SK-N-SH (cell line): Measurements from ENCODE around the gene PCBD1. TPM values are rescaled to one million over a fixed set of nuclear protein-coding genes. Genes with fewer than 3 reads are reported as not detected.

Experiments
- CTCF ChIA-PET: fragments of 300-600, 350-600 bp; formaldehyde crosslinking; extraction: SDS; loops from one replicate; lab custom pipeline; 2021; lab: Yijun Ruan, JAX
- POLR2A ChIA-PET: fragments of 350-600 bp; sonication (Branson Sonifier 250); formaldehyde crosslinking; extraction: SDS; loops from one replicate; lab custom pipeline; 2020; ENCODE audit warnings: antibody characterized with exemption, inconsistent platforms; lab: Yijun Ruan, JAX
- DNase-seq: peaks from one replicate; pipeline ENCODE4 v3.0.0; 2012
- H2AFZ ChIP-seq: fragments of 200-600 bp; sonication (generic); 2 replicates; pipeline ENCODE4 v1.8.1; 2016; ENCODE audit warnings: antibody characterized with exemption, mild to moderate bottlenecking, low read depth
- H3F3A ChIP-seq: fragments of 200-600 bp; sonication (generic); replicated peaks from 2 replicates; pipeline ENCODE3; 2016; ENCODE audit warnings: antibody characterized with exemption, mild to moderate bottlenecking; ENCODE audit not compliant: insufficient read depth
- H3K27ac ChIP-seq, 2 experiments: fragments of 200-500 bp in 1 of 2; fragments of 200-600 bp in 1 of 2; sonication (Bioruptor generic) in 1 of 2; sonication (generic), shearing (Covaris generic) in 1 of 2; 2 replicates each; pipeline versions ENCODE4 v1.5.1 to v1.6.1; 2014 to 2016; ENCODE audit warnings: low read depth in 2 of 2, inconsistent platforms in 1 of 2, low read length in 1 of 2, mild to moderate bottlenecking in 1 of 2, mixed read lengths in 1 of 2
- H3K27me3 ChIP-seq: fragments of 200-600 bp; sonication (generic), shearing (Covaris generic); 2 replicates; pipeline ENCODE4 v1.6.1; 2016; ENCODE audit warnings: mixed run types; ENCODE audit not compliant: insufficient read depth
- H3K36me3 ChIP-seq, 2 experiments: fragments of 200-500 bp in 1 of 2; fragments of 200-600 bp in 1 of 2; sonication (Bioruptor generic) in 1 of 2; sonication (generic) in 1 of 2; replicated peaks in 1 of 2; 2 replicates each; pipeline versions ENCODE3 to v1.5.1; 2014 to 2016; ENCODE audit warnings: low read length in 1 of 2, mild to moderate bottlenecking in 1 of 2; ENCODE audit not compliant: insufficient read depth in 2 of 2, control insufficient read depth in 1 of 2
- H3K4me1 ChIP-seq, 2 experiments: fragments of 200-500 bp in 1 of 2; fragments of 200-600 bp in 1 of 2; sonication (Bioruptor generic) in 1 of 2; sonication (generic), shearing (Covaris generic) in 1 of 2; 2 replicates each; pipeline versions ENCODE4 v1.5.1 to v1.6.1; 2014 to 2016; ENCODE audit warnings: low read depth in 1 of 2, low read length in 1 of 2, mixed run types in 1 of 2; ENCODE audit not compliant: insufficient read depth in 2 of 2, control insufficient read depth in 1 of 2
- H3K4me2 ChIP-seq: fragments of 200-600 bp; sonication (generic), shearing (Covaris generic); 2 replicates; pipeline ENCODE4 v1.6.1; 2017; ENCODE audit warnings: mixed run types
- H3K4me3 ChIP-seq, 2 experiments: fragments of 200-500 bp in 1 of 2; fragments of 200-600 bp in 1 of 2; sonication (Bioruptor generic) in 1 of 2; sonication (generic), shearing (Covaris generic) in 1 of 2; 2 replicates each; pipeline versions ENCODE4 v1.5.1 to v1.8.1; 2014 to 2016; ENCODE audit warnings: low read depth in 2 of 2, inconsistent platforms in 1 of 2, low read length in 1 of 2, mild to moderate bottlenecking in 1 of 2, mixed read lengths in 1 of 2, moderate library complexity in 1 of 2
- H3K79me2 ChIP-seq: fragments of 200-600 bp; sonication (generic); 2 replicates; pipeline ENCODE4 v1.8.1; 2017; ENCODE audit warnings: mild to moderate bottlenecking; ENCODE audit not compliant: insufficient read depth
- H3K9ac ChIP-seq: fragments of 200-600 bp; sonication (generic); 2 replicates; pipeline ENCODE4 v1.6.1; 2017; ENCODE audit warnings: mixed run types
- H3K9me2 ChIP-seq: fragments of 200-600 bp; sonication (generic); 2 replicates; pipeline ENCODE4 v1.6.1; 2017; ENCODE audit warnings: mixed run types
- H3K9me3 ChIP-seq: fragments of 200-600 bp; sonication (generic); 2 replicates; pipeline ENCODE4 v1.6.1; 2017; ENCODE audit warnings: mixed run types, mild to moderate bottlenecking, moderate library complexity
- H4K20me1 ChIP-seq: fragments of 200-600 bp; sonication (generic); 2 replicates; pipeline ENCODE4 v1.6.1; 2017; ENCODE audit warnings: mild to moderate bottlenecking, mixed run types; ENCODE audit not compliant: insufficient read depth
- CHD2 ChIP-seq: fragments of 150-350 bp; IDR thresholded peaks from 2 replicates; pipeline ENCODE4 v1.6.1; 2018; ENCODE audit warnings: low read length; ENCODE audit not compliant: partially characterized antibody
- ELF1 ChIP-seq: IDR thresholded peaks from 2 replicates; pipeline ENCODE4 v1.4.0; 2012
- GATA2 ChIP-seq: sonication (generic); formaldehyde crosslinking; IDR thresholded peaks from 2 replicates; pipeline ENCODE4 v1.5.0; 2020; ENCODE audit warnings: mild to moderate bottlenecking, missing genetic modification reagents
- MEF2A ChIP-seq: IDR thresholded peaks from 2 replicates; pipeline ENCODE4 v1.4.0; 2012; ENCODE audit warnings: low read depth, borderline replicate concordance
- MXI1 ChIP-seq: IDR thresholded peaks from 2 replicates; pipeline ENCODE4 v1.6.1; 2012; ENCODE audit warnings: mild to moderate bottlenecking, low read depth, low read length, improper control_type of control experiment
- NFIC ChIP-seq: IDR thresholded peaks from 2 replicates; pipeline ENCODE4 v1.4.0; 2012; ENCODE audit warnings: borderline replicate concordance
- POLR2AphosphoS5 ChIP-seq: IDR thresholded peaks from 2 replicates; pipeline ENCODE4 v1.6.1; 2012; ENCODE audit warnings: low read depth, low read length
- RAD21 ChIP-seq: IDR thresholded peaks from 2 replicates; pipeline ENCODE4 v1.6.1; 2012; ENCODE audit warnings: mild to moderate bottlenecking, low read length
- RCOR1 ChIP-seq: fragments of 150-350 bp; IDR thresholded peaks from 2 replicates; pipeline ENCODE4 v1.6.1; 2017; ENCODE audit warnings: antibody characterized with exemption, low read length
- RFX5 ChIP-seq: IDR thresholded peaks from 2 replicates; pipeline ENCODE4 v1.6.1; 2012; ENCODE audit warnings: mild to moderate bottlenecking, improper control_type of control experiment, low read length
- SIN3A ChIP-seq: IDR thresholded peaks from 2 replicates; pipeline ENCODE4 v1.6.1; 2012; ENCODE audit warnings: low read depth, mild to moderate bottlenecking, low read length, moderate library complexity, borderline replicate concordance
- TAF1 ChIP-seq: IDR thresholded peaks from 2 replicates; pipeline ENCODE4 v1.6.1; 2012; ENCODE audit warnings: low read depth, mild to moderate bottlenecking, low read length, moderate library complexity, borderline replicate concordance
- TCF12 ChIP-seq: IDR thresholded peaks from 2 replicates; pipeline ENCODE4 v1.4.0; 2012
- YY1 ChIP-seq: IDR thresholded peaks from 2 replicates; pipeline ENCODE4 v1.4.0; 2012; ENCODE audit warnings: low read depth, mild to moderate bottlenecking
- WGBS: methylation state at CpG from one replicate; pipeline ENCODE4 v1.1.6; 2017; ENCODE audit warnings: low lambda C conversion rate; 5-methylcytosine and 5-hydroxymethylcytosine counted together
- polyA plus RNA-seq, 3 experiments: library from polyadenylated mRNA; depleted of rRNA; stranded (reverse); fragments of >200 nt; gene quantifications; 2 replicates each; pipeline ENCODE4 v1.2.3, GENCODE V29; 2012
- TF ChIP-seq, protein P1 (sequence below): fragments of 150-350 bp; IDR thresholded peaks from 2 replicates; pipeline ENCODE4 v1.6.1; 2016; ENCODE audit warnings: mild to moderate bottlenecking, low read depth, low read length
- TF ChIP-seq, protein P2 (sequence below): fragments of 150-350 bp; IDR thresholded peaks from 2 replicates; pipeline ENCODE4 v1.6.1; 2017; ENCODE audit warnings: antibody characterized with exemption, low read length, low read depth, borderline replicate concordance
- TF ChIP-seq, protein P3 (sequence below): IDR thresholded peaks from 2 replicates; pipeline ENCODE4; 2012

The PCBD1 gene
- polyA plus RNA-seq, 1 of the 3 experiments (the other 2 are of a cell fraction) = 112 TPM

DNA sequence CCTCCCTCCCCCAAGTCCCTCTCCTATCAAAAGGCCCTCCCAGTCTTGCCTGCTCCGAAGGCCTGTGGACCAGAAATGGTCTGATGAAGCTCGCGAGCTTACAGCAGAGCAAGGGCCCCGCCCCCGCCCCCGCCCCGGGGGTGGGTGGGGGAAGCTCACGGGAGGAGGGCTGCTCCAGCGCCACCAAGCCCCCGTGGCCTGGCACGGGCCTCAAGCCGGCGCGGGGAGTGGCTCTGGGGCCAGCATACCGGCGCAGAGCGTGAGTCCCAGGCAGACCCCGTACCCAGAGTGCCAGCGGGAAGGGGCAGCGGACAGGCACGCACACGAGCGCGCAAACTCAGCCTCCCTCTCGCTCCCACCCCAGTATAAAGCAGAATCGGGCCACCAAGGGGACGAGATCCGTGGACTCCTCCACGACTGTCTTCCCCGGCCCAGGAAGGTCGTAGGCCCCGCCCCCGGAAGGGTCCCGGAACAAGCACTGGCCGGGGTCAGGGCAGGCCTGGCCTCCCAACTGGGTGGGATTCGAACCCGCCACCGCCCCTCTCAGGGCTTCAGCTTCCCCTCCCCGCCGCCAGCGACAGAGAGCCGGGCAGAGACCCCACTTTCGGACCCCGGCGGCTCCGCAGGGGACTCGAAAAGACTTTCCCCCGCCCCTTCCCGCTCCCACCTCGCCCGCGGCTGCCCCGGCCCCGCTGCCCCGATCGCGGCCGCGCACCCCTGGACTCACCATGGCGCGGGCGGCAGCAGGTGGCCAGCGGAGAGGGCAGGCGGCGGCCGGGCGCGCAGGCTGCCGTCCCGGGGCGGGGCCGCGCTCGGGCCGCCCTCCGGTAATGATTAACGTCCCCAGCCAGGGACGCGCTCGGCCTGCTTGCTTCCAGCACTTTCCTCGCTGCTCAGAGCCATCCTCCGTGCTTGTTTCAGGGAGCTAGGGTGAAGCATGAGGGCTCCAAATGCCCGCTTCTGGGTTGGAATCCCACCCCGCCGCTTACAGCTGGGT is at the start of gene PCBD1 (continued):
- peak; percentile 82 for TF ChIP-seq CHD2
- no peak for TF ChIP-seq MEF2A
- peak; percentile 21; the same call in 1 of the 2 replicates for TF ChIP-seq MXI1
- TF ChIP-seq, protein P1, sequence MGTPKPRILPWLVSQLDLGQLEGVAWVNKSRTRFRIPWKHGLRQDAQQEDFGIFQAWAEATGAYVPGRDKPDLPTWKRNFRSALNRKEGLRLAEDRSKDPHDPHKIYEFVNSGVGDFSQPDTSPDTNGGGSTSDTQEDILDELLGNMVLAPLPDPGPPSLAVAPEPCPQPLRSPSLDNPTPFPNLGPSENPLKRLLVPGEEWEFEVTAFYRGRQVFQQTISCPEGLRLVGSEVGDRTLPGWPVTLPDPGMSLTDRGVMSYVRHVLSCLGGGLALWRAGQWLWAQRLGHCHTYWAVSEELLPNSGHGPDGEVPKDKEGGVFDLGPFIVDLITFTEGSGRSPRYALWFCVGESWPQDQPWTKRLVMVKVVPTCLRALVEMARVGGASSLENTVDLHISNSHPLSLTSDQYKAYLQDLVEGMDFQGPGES = no peak
- TF ChIP-seq TCF12 = no peak
- TF ChIP-seq YY1 = no peak
- TF ChIP-seq, protein P2, sequence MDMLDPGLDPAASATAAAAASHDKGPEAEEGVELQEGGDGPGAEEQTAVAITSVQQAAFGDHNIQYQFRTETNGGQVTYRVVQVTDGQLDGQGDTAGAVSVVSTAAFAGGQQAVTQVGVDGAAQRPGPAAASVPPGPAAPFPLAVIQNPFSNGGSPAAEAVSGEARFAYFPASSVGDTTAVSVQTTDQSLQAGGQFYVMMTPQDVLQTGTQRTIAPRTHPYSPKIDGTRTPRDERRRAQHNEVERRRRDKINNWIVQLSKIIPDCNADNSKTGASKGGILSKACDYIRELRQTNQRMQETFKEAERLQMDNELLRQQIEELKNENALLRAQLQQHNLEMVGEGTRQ = no peak
- TF ChIP-seq GATA2 = no peak
- peak; percentile 57 for TF ChIP-seq POLR2AphosphoS5
- TF ChIP-seq ELF1 = no peak
- TF ChIP-seq NFIC = no peak
- no peak for TF ChIP-seq SIN3A

DNA sequence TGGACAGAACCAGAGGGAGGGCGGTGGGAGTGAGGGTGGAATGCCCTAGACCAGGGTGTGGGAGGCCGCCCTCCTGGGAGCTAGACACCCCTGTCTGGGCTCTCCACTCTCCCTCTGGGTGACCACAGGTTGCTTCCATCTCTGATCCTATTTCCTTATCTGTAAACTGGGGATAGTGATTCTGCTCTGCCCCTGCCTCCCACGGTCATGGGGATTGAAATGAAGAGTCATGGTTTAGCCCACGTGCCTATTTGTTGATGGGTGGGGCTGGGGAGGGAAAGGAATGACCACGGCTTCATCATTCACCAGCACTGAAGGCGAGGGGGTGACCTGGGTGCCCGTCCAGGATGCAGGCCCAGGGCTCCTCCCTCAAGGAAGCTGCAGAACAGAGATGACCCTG is 49.3 kb upstream of the PCBD1 start:
- Histone ChIP-seq H3K36me3 (no peaks in the 10 kb centered on the region), H3K9me2 (no peaks in the 10 kb centered on the region)
- no peak for TF ChIP-seq SIN3A
- TF ChIP-seq, protein P2 = no peak
- TF ChIP-seq ELF1 = no peak
- no peak for TF ChIP-seq TAF1
- TF ChIP-seq GATA2 = no peak
- no peak for TF ChIP-seq RAD21
- no peak for TF ChIP-seq RFX5
- TF ChIP-seq, protein P3, sequence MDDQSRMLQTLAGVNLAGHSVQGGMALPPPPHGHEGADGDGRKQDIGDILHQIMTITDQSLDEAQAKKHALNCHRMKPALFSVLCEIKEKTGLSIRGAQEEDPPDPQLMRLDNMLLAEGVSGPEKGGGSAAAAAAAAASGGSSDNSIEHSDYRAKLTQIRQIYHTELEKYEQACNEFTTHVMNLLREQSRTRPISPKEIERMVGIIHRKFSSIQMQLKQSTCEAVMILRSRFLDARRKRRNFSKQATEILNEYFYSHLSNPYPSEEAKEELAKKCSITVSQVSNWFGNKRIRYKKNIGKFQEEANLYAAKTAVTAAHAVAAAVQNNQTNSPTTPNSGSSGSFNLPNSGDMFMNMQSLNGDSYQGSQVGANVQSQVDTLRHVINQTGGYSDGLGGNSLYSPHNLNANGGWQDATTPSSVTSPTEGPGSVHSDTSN = no peak
- TF ChIP-seq RCOR1 = no peak
- TF ChIP-seq, all 33 proteins: peak for 0
- Histone ChIP-seq H3K27me3 (peaks cover 9% of the 10 kb centered on the region; the same call in 1 of the 2 replicates), H3K4me3 (no peak overlapping the region), H3K4me2 (no peak overlapping the region), H4K20me1 (no peaks in the 10 kb centered on the region), H3K79me2 (no peaks in the 10 kb centered on the region), H3K4me1 (peaks cover 0 to 17% of the 10 kb centered on the region in 2 experiments; a peak in 1 of 4 replicates), H3K9me3 (no peaks in the 10 kb centered on the region), H3K9ac (no peak overlapping the region), H2AFZ (no peak overlapping the region), H3F3A (no peaks in the 10 kb centered on the region), H3K27ac (no peak overlapping the region)
- 39% methylated on average over 5 of the region's 7 CpGs for WGBS
- ChIA-PET CTCF (interaction anchor here (0.9 to 4.7 kb wide), 3 partner anchors 12 to 271 kb away, joined by 3 to 29 read pairs (median 6); no protein-coding TSS in a partner anchor), POLR2A (interaction anchor here (0.6 kb wide), 1 partner anchor 274 kb away, joined by 3 read pairs; no protein-coding TSS in a partner anchor)
- DNase-seq = no peak
